Measurements from ENCODE around the gene ZFAND3. TPM values are rescaled to one million over a fixed set of nuclear protein-coding genes. Genes with fewer than 3 reads are reported as not detected.
A peak's percentile ranks its signal among the peaks of the same experiment; 100 is the strongest.

ZFAND3 gene
- polyA plus RNA-seq, 1 experiment: 15.5 TPM

- Histone ChIP-seq H3K9me3 (ENCODE audit: control insufficient read depth, insufficient read depth, low read length) (peaks cover 3% of the 10 kb centered on the region; the same call in 1 of the 2 replicates), H3K27me3 (ENCODE audit: control insufficient read depth, insufficient read depth, low read length) (no peaks in the 10 kb centered on the region), H3K27ac (ENCODE audit: low read depth, low read length) (no peak overlapping the region), H3K4me3 (ENCODE audit: low read depth, low read length) (no peak overlapping the region)
- DNase-seq (ENCODE audit: low read depth, low spot score): peak; percentile 21
- TF ChIP-seq, protein P1, sequence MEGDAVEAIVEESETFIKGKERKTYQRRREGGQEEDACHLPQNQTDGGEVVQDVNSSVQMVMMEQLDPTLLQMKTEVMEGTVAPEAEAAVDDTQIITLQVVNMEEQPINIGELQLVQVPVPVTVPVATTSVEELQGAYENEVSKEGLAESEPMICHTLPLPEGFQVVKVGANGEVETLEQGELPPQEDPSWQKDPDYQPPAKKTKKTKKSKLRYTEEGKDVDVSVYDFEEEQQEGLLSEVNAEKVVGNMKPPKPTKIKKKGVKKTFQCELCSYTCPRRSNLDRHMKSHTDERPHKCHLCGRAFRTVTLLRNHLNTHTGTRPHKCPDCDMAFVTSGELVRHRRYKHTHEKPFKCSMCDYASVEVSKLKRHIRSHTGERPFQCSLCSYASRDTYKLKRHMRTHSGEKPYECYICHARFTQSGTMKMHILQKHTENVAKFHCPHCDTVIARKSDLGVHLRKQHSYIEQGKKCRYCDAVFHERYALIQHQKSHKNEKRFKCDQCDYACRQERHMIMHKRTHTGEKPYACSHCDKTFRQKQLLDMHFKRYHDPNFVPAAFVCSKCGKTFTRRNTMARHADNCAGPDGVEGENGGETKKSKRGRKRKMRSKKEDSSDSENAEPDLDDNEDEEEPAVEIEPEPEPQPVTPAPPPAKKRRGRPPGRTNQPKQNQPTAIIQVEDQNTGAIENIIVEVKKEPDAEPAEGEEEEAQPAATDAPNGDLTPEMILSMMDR (IDR thresholded peaks at IDR 0.05; ENCODE audit: low read depth, low read length): no peak
- CTCF ChIA-PET: no interaction called here
- POLR2A ChIA-PET: no interaction called here
These were observed 93.7 kb downstream of the ZFAND3 start for GRCh38 chr6:37913210-37913609.

DNA sequence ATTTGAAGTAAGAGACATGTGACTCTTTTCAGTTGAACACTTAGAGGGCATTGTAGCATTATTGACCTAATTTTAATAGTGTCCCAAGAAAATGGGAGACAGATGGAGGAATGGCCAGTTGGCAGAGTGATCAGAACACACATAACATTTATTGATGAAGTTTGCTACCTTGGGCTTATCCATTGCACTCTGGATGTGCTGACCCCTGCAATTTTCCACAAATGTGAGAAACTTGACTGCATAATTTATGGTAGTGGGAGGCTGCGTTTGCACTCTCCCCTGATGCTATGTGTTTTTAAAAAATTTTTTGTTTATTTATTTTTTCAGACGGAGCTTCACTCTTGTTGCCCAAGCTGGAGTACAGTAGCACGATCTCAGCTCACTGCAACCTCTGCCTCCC is 95.9 kb downstream of the ZFAND3 start:
- Histone ChIP-seq H3K27ac (ENCODE audit: low read depth, low read length) (no peak overlapping the region), H3K4me3 (ENCODE audit: low read depth, low read length) (no peak overlapping the region), H3K27me3 (ENCODE audit: control insufficient read depth, insufficient read depth, low read length) (no peaks in the 10 kb centered on the region), H3K9me3 (ENCODE audit: control insufficient read depth, insufficient read depth, low read length) (peaks cover 3% of the 10 kb centered on the region; the same call in 1 of the 2 replicates)
- ChIA-PET POLR2A (interaction anchor here (0.7 kb wide), 1 partner anchor 23 kb away, joined by 3 read pairs; no protein-coding TSS in a partner anchor), CTCF (interaction anchor here (0.6 kb wide), 1 partner anchor 95 kb away, joined by 3 read pairs; no protein-coding TSS in a partner anchor)
- TF ChIP-seq, protein P1 (IDR thresholded peaks at IDR 0.05; ENCODE audit: low read depth, low read length): no peak
- DNase-seq (ENCODE audit: low read depth, low spot score): no peak

GRCh38 chr6:37916149-37916548 is 96.6 kb downstream of the ZFAND3 start:
- no peak for DNase-seq (ENCODE audit: low read depth, low spot score)
- POLR2A ChIA-PET: interaction anchor here (0.7 to 1.0 kb wide), 2 partner anchors 15 to 24 kb away, joined by 3 to 6 read pairs; no protein-coding TSS in a partner anchor

DNA sequence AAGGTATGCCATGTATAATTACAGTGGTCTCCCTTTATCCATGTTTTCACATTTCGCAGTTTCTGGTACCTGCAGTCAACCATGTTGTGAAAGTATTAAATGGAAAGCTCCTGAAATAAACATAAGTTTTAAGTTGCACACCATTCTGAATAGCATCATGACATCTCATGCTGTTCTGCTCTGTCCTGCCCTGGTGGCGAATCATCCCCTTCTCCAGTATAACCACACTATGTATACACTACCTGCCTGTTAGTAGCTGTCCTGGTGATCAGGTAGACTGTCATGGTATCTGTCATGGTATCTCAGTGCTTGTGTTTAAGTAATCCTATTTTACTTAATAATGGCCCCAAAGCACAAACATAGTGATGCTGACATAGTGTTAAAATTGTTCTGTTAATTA is 97.1 kb downstream of the ZFAND3 start:
- no peak for DNase-seq (ENCODE audit: low read depth, low spot score)
- Histone ChIP-seq H3K4me3 (ENCODE audit: low read depth, low read length) (no peak overlapping the region), H3K27ac (ENCODE audit: low read depth, low read length) (no peak overlapping the region), H3K27me3 (ENCODE audit: control insufficient read depth, insufficient read depth, low read length) (no peaks in the 10 kb centered on the region), H3K9me3 (ENCODE audit: control insufficient read depth, insufficient read depth, low read length) (peaks cover 3% of the 10 kb centered on the region; the same call in 1 of the 2 replicates)
- ChIA-PET CTCF (interaction anchor here (1.3 kb wide), 1 partner anchor 211 kb away, joined by 3 read pairs; no protein-coding TSS in a partner anchor), POLR2A (interaction anchor here (0.7 to 1.0 kb wide), 2 partner anchors 14 to 93 kb away, joined by 6 to 8 read pairs; no protein-coding TSS in a partner anchor)
- TF ChIP-seq, protein P1 (IDR thresholded peaks at IDR 0.05; ENCODE audit: low read depth, low read length): no peak

More at GRCh38 chr6:37916149-37916548, 96.6 kb downstream of the ZFAND3 start:
- TF ChIP-seq, protein P1 (IDR thresholded peaks at IDR 0.05; ENCODE audit: low read depth, low read length): no peak
- H3K27me3 ChIP-seq (ENCODE audit: control insufficient read depth, insufficient read depth, low read length): no peaks in the 10 kb centered on the region
- CTCF ChIA-PET: no interaction called here
- peaks cover 3% of the 10 kb centered on the region; the same call in 1 of the 2 replicates for H3K9me3 ChIP-seq (ENCODE audit: control insufficient read depth, insufficient read depth, low read length)
- no peak overlapping the region for H3K4me3 ChIP-seq (ENCODE audit: low read depth, low read length)
- H3K27ac ChIP-seq (ENCODE audit: low read depth, low read length): no peak overlapping the region

GRCh38 chr6:37917566-37917965 is 98.0 kb downstream of the ZFAND3 start:
- Histone ChIP-seq H3K27ac (ENCODE audit: low read depth, low read length) (no peak overlapping the region), H3K4me3 (ENCODE audit: low read depth, low read length) (no peak overlapping the region), H3K9me3 (ENCODE audit: control insufficient read depth, insufficient read depth, low read length) (peaks cover 3% of the 10 kb centered on the region; the same call in 1 of the 2 replicates), H3K27me3 (ENCODE audit: control insufficient read depth, insufficient read depth, low read length) (no peaks in the 10 kb centered on the region)
- POLR2A ChIA-PET: no interaction called here
- CTCF ChIA-PET: interaction anchor here (1.3 kb wide), 1 partner anchor 212 kb away, joined by 3 read pairs; no protein-coding TSS in a partner anchor
- DNase-seq (ENCODE audit: low read depth, low spot score): no peak
- TF ChIP-seq, protein P1 (IDR thresholded peaks at IDR 0.05; ENCODE audit: low read depth, low read length): no peak

Measured in AG04450 (cell line).